CD14-positive monocyte (primary cell): ENCODE measurements around the gene VPS37C. TPM values are rescaled to one million over a fixed set of nuclear protein-coding genes. Genes with fewer than 3 reads are reported as not detected.

Source experiments
- DNase-seq, 3 donors: peaks; one replicate each; pipeline ENCODE4 v3.0.0-alpha.2; 2011 to 2022
- H2AFZ ChIP-seq: 2 replicates; pipeline ENCODE4 v1.6.0; 2012; ENCODE audit warnings: mild to moderate bottlenecking, low read depth, low read length, inconsistent platforms; ENCODE audit not compliant: insufficient read depth, poor library complexity, severe bottlenecking
- H3K27ac ChIP-seq, 2 donors: 1 replicate in 1 of 2; 2 replicates in 1 of 2; pipeline ENCODE4 v1.5.1; 2012 to 2013; ENCODE audit warnings: low read length in 2 of 2, control low read depth in 1 of 2, inconsistent platforms in 1 of 2, low read depth in 1 of 2, mild to moderate bottlenecking in 1 of 2
- H3K27me3 ChIP-seq, 2 donors: one replicate each; pipeline versions ENCODE4 v1.6.0 to v1.6.1; 2011 to 2013; ENCODE audit warnings: low read length in 2 of 2; ENCODE audit not compliant: control insufficient read depth in 2 of 2, insufficient read depth in 2 of 2
- H3K36me3 ChIP-seq, 2 donors: replicated peaks in 1 of 2; 1 replicate in 1 of 2; 2 replicates in 1 of 2; pipeline versions ENCODE4 v1.5.1 to v1.6.1; 2012 to 2013; ENCODE audit warnings: low read length in 2 of 2, control low read depth in 1 of 2, inconsistent platforms in 1 of 2, mild to moderate bottlenecking in 1 of 2; ENCODE audit not compliant: insufficient read depth in 2 of 2, control insufficient read depth in 1 of 2
- H3K4me1 ChIP-seq, 2 donors: 1 replicate in 1 of 2; 2 replicates in 1 of 2; pipeline versions ENCODE4 v1.5.1 to v1.6.1; 2012 to 2013; ENCODE audit warnings: low read length in 2 of 2, control low read depth in 1 of 2, inconsistent platforms in 1 of 2, mild to moderate bottlenecking in 1 of 2, moderate library complexity in 1 of 2; ENCODE audit not compliant: insufficient read depth in 2 of 2, control insufficient read depth in 1 of 2
- H3K4me2 ChIP-seq: replicated peaks from 2 replicates; pipeline ENCODE3; 2012; ENCODE audit warnings: low read length, moderate library complexity, mild to moderate bottlenecking; ENCODE audit not compliant: poor library complexity, severe bottlenecking; ENCODE audit errors: extremely low read depth
- H3K4me3 ChIP-seq, 3 experiments: fragments of 200-600 bp in 1 of 3; sonication (generic) in 1 of 3; replicated peaks in 1 of 3; 1 replicate in 2 of 3; 2 replicates in 1 of 3; pipeline ENCODE4 v1.5.1; 2011 to 2013; ENCODE audit warnings: low read length in 3 of 3, mild to moderate bottlenecking in 3 of 3, control low read depth in 2 of 3, low read depth in 2 of 3, inconsistent platforms in 1 of 3, moderate library complexity in 1 of 3
- H3K79me2 ChIP-seq: 2 replicates; pipeline ENCODE4 v1.6.0; 2012; ENCODE audit warnings: mild to moderate bottlenecking, control low read depth, inconsistent platforms, low read length, moderate library complexity; ENCODE audit not compliant: insufficient read depth
- H3K9ac ChIP-seq: 2 replicates; pipeline ENCODE4 v1.6.0; 2017; ENCODE audit warnings: low read length, mild to moderate bottlenecking; ENCODE audit not compliant: insufficient read depth, poor library complexity, severe bottlenecking
- H3K9me3 ChIP-seq, 2 donors: replicated peaks in 1 of 2; 1 replicate in 1 of 2; 2 replicates in 1 of 2; pipeline versions ENCODE4 v1.5.1 to v1.6.1; 2012 to 2013; ENCODE audit warnings: low read length in 2 of 2, control low read depth in 1 of 2; ENCODE audit not compliant: control insufficient read depth in 1 of 2, insufficient read depth in 1 of 2
- H4K20me1 ChIP-seq: 2 replicates; pipeline ENCODE4 v1.6.0; 2012; ENCODE audit warnings: mild to moderate bottlenecking, low read length, control low read depth, moderate library complexity; ENCODE audit not compliant: insufficient read depth
- H3K27ac Mint-ChIP-seq, 7 donors: one replicate each; pipeline ENCODE4 v1.8.0; 2020; ENCODE audit warnings: mild to moderate bottlenecking in 7 of 7, mixed read lengths in 7 of 7, moderate library complexity in 6 of 7, inconsistent platforms in 2 of 7
- H3K27me3 Mint-ChIP-seq, 3 donors: one replicate each; pipeline ENCODE4 v1.8.0; 2021 to 2022; ENCODE audit warnings: low read depth in 3 of 3, mild to moderate bottlenecking in 3 of 3, mixed read lengths in 3 of 3, moderate library complexity in 3 of 3, inconsistent platforms in 1 of 3
- H3K36me3 Mint-ChIP-seq, 2 donors: one replicate each; pipeline ENCODE4 v1.8.0; 2020; ENCODE audit warnings: mixed read lengths in 2 of 2, inconsistent platforms in 1 of 2, mild to moderate bottlenecking in 1 of 2
- H3K4me1 Mint-ChIP-seq: one replicate; pipeline ENCODE4 v1.8.0; 2020; ENCODE audit warnings: mild to moderate bottlenecking, mixed read lengths
- H3K4me3 Mint-ChIP-seq, 2 donors: one replicate each; pipeline ENCODE4 v1.8.0; 2020; ENCODE audit warnings: mild to moderate bottlenecking in 2 of 2, mixed read lengths in 2 of 2, moderate library complexity in 1 of 2
- H3K9me3 Mint-ChIP-seq, 7 donors: one replicate each; pipeline ENCODE4 v1.8.0; 2020 to 2022; ENCODE audit warnings: mixed read lengths in 7 of 7, mild to moderate bottlenecking in 6 of 7, moderate library complexity in 6 of 7, inconsistent platforms in 2 of 7
- WGBS: methylation state at CpG from one replicate; pipeline ENCODE4 v1.1.5; 2013; ENCODE audit warnings: missing lambda C conversion rate; ENCODE audit not compliant: insufficient coverage; 5-methylcytosine and 5-hydroxymethylcytosine counted together
- intact Hi-C, 2 donors: fragments of 100-400 bp; cut with micrococcal nuclease; formaldehyde crosslinking; loops; one replicate each; pipeline versions ENCODE4 v1.15.0 to v1.15.1; 2023
- polyA plus RNA-seq, 3 donors: library from polyadenylated mRNA; depleted of rRNA in 1 of 3; unstranded in 2 of 3; stranded (reverse) in 1 of 3; fragments of 300-500 nt in 2 of 3; fragments of >200 nt in 1 of 3; fragmentation: Illumina TruSeq in 2 of 3; gene quantifications; 1 replicate in 2 of 3; 2 replicates in 1 of 3; pipeline ENCODE4 v1.2.3, GENCODE V29; 2012 to 2021
- TF ChIP-seq, protein P1 (sequence below): fragments of 200-600 bp; IDR thresholded peaks from one replicate; pipeline ENCODE4 v1.8.0; 2022; ENCODE audit warnings: antibody characterized with exemption, mild to moderate bottlenecking

Gene VPS37C
- polyA plus RNA-seq, 3 donors, result 1.9 to 25.1 (median 3.8) TPM

DNA sequence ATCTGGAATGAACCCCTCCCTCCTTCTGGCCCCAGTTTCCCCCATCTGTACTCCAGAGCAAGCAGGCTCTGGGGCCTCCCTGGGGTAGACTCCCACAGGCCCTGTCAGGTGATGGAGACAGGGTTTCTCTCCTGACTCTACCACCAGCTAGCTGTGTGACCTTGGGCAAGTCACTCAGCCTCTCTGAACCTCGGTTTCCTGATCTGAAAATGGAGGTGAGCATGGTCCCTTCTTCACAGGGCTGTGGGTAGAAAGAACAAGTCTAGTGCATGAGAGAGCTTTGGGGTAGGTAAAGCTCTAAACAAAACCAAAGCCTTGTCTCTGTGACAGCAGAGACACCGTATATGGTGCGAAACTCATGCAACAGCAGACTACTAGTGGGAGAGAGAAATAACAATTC, 53.3 kb downstream of the VPS37C start:
- peaks cover 0 to 2% (median 2%) of the 10 kb centered on the region in 3 donors for H3K27me3 Mint-ChIP-seq
- Histone ChIP-seq H3K4me2 (no peak overlapping the region), H3K4me1 (no peaks in the 10 kb centered on the region), H3K9me3 (no peaks in the 10 kb centered on the region), H3K27me3 (no peaks in the 10 kb centered on the region), H3K4me3 (no peak overlapping the region), H2AFZ (no peak overlapping the region), H3K27ac (no peak overlapping the region), H3K79me2 (no peaks in the 10 kb centered on the region), H4K20me1 (no peaks in the 10 kb centered on the region), H3K36me3 (no peaks in the 10 kb centered on the region), H3K9ac (no peak overlapping the region)
- 94% methylated on average over 3 of the region's 3 CpGs for WGBS
- intact Hi-C loops, result no loop called here
- H3K9me3 Mint-ChIP-seq, result no peaks in the 10 kb centered on the region
- no peak overlapping the region for H3K27ac Mint-ChIP-seq
- H3K36me3 Mint-ChIP-seq, result no peaks in the 10 kb centered on the region
- peaks cover 3% of the 10 kb centered on the region for H3K4me1 Mint-ChIP-seq
- DNase-seq, result no peak
- TF ChIP-seq, protein P1, sequence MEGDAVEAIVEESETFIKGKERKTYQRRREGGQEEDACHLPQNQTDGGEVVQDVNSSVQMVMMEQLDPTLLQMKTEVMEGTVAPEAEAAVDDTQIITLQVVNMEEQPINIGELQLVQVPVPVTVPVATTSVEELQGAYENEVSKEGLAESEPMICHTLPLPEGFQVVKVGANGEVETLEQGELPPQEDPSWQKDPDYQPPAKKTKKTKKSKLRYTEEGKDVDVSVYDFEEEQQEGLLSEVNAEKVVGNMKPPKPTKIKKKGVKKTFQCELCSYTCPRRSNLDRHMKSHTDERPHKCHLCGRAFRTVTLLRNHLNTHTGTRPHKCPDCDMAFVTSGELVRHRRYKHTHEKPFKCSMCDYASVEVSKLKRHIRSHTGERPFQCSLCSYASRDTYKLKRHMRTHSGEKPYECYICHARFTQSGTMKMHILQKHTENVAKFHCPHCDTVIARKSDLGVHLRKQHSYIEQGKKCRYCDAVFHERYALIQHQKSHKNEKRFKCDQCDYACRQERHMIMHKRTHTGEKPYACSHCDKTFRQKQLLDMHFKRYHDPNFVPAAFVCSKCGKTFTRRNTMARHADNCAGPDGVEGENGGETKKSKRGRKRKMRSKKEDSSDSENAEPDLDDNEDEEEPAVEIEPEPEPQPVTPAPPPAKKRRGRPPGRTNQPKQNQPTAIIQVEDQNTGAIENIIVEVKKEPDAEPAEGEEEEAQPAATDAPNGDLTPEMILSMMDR, result no peak
- H3K4me3 Mint-ChIP-seq, result no peak overlapping the region

DNA sequence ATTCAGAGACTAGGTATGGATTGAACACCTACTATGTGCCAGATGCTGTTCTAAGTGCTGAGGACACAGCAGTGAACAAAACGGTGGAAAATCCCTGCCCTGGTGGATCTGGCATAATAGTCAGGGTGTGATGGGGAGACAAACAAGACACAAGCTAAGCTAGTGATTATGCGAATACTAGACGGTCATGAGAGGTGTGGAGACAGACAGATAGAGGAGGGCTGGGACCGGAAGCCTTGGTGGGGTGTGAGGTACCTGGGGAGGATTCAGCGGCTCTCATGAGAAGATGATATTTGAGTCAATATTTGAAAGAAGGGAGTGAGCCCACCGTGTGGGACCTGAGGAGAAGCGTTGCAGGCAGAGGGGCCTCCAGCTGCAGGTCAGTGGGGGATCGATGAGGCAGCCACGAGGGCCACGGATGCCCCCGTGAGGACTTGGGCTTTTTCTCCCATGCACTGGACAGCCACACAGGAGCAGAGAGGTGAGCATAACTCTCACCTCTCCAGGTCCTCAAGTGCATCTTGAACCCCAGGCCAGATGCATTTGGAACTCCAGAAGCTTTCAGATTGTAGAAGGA, 54.2 kb downstream of the VPS37C start:
- no peaks in the 10 kb centered on the region for H3K9me3 Mint-ChIP-seq
- Histone ChIP-seq H3K4me1 (peaks cover 0 to 6% of the 10 kb centered on the region in 2 donors), H3K4me3 (no peak overlapping the region), H3K27ac (no peak overlapping the region), H4K20me1 (no peaks in the 10 kb centered on the region), H2AFZ (no peak overlapping the region), H3K36me3 (no peaks in the 10 kb centered on the region), H3K4me2 (no peak overlapping the region), H3K79me2 (no peaks in the 10 kb centered on the region), H3K27me3 (no peaks in the 10 kb centered on the region), H3K9me3 (no peaks in the 10 kb centered on the region), H3K9ac (no peak overlapping the region)
- 94% methylated on average over 11 of the region's 11 CpGs for WGBS
- H3K27me3 Mint-ChIP-seq, result peaks cover 0 to 2% (median 2%) of the 10 kb centered on the region in 3 donors
- no peak overlapping the region for H3K4me3 Mint-ChIP-seq
- TF ChIP-seq, protein P1, result no peak
- intact Hi-C loops, result no loop called here
- no peaks in the 10 kb centered on the region for H3K36me3 Mint-ChIP-seq
- no peak overlapping the region for H3K27ac Mint-ChIP-seq
- H3K4me1 Mint-ChIP-seq, result peaks cover 2% of the 10 kb centered on the region
- DNase-seq, result no peak
